ENCODE data around the gene CASTOR1.

The CASTOR1 gene

GRCh38 chr22:30247974-30248373 is 41.3 kb downstream of the CASTOR1 start:
- H3K4me3 ChIP-seq (ENCODE audit: low read length) = no peak overlapping the region
- TF ChIP-seq EZH2phosphoT487 (IDR thresholded peaks at IDR 0.05; ENCODE audit: low read depth) (no peak), CTCF (IDR thresholded peaks at IDR 0.05; ENCODE audit: low read depth, low read length) (no peak)
- H3K9ac ChIP-seq (ENCODE audit: low read length) = no peak overlapping the region
- no peaks in the 10 kb centered on the region for H3K79me2 ChIP-seq (ENCODE audit: low read length)
- no peaks in the 10 kb centered on the region for H3K9me3 ChIP-seq (ENCODE audit: insufficient read depth, low read length)
- H3K4me1 ChIP-seq (ENCODE audit: low read length) = peaks cover 32% of the 10 kb centered on the region
- peaks cover 24% of the 10 kb centered on the region for H3K27me3 ChIP-seq (ENCODE audit: low read depth, low read length)
- H3K36me3 ChIP-seq (replicated peaks; ENCODE audit: low read depth, low read length) = no peaks in the 10 kb centered on the region
- no peak overlapping the region for H2AFZ ChIP-seq (ENCODE audit: low read depth, low read length)
- no peak overlapping the region for H3K4me2 ChIP-seq (ENCODE audit: low read length)
- H3K27ac ChIP-seq (ENCODE audit: low read length) = no peak overlapping the region
- no peaks in the 10 kb centered on the region for H4K20me1 ChIP-seq (ENCODE audit: insufficient read depth, low read length)

- Histone ChIP-seq H3K4me2 (ENCODE audit: low read length) (peak overlapping the region; percentile 83; the same call in 1 of the 2 replicates), H4K20me1 (ENCODE audit: insufficient read depth, low read length) (no peaks in the 10 kb centered on the region), H3K36me3 (replicated peaks; ENCODE audit: low read depth, low read length) (no peaks in the 10 kb centered on the region), H3K79me2 (ENCODE audit: low read length) (no peaks in the 10 kb centered on the region), H3K4me3 (ENCODE audit: low read length) (no peak overlapping the region), H3K27me3 (ENCODE audit: low read depth, low read length) (peaks cover 24% of the 10 kb centered on the region), H3K9me3 (ENCODE audit: insufficient read depth, low read length) (no peaks in the 10 kb centered on the region), H3K9ac (ENCODE audit: low read length) (no peak overlapping the region), H3K4me1 (ENCODE audit: low read length) (peaks cover 28% of the 10 kb centered on the region), H2AFZ (ENCODE audit: low read depth, low read length) (no peak overlapping the region), H3K27ac (ENCODE audit: low read length) (no peak overlapping the region)
- TF ChIP-seq EZH2phosphoT487 (IDR thresholded peaks at IDR 0.05; ENCODE audit: low read depth) = no peak
- TF ChIP-seq CTCF (IDR thresholded peaks at IDR 0.05; ENCODE audit: low read depth, low read length) = no peak
These were observed 41.7 kb downstream of the CASTOR1 start for GRCh38 chr22:30247561-30247960.

- Histone ChIP-seq H3K4me2 (ENCODE audit: low read length) (peak overlapping the region; percentile 83), H3K4me1 (ENCODE audit: low read length) (peaks cover 21% of the 10 kb centered on the region), H3K27me3 (ENCODE audit: low read depth, low read length) (peaks cover 24% of the 10 kb centered on the region), H2AFZ (ENCODE audit: low read depth, low read length) (peak overlapping the region; percentile 80; the same call in 1 of the 2 replicates), H3K4me3 (ENCODE audit: low read length) (peak overlapping the region; percentile 76), H3K9ac (ENCODE audit: low read length) (peak overlapping the region; percentile 49), H3K36me3 (replicated peaks; ENCODE audit: low read depth, low read length) (no peaks in the 10 kb centered on the region), H3K9me3 (ENCODE audit: insufficient read depth, low read length) (no peaks in the 10 kb centered on the region), H4K20me1 (ENCODE audit: insufficient read depth, low read length) (no peaks in the 10 kb centered on the region), H3K27ac (ENCODE audit: low read length) (no peak overlapping the region), H3K79me2 (ENCODE audit: low read length) (no peaks in the 10 kb centered on the region)
- TF ChIP-seq EZH2phosphoT487 (IDR thresholded peaks at IDR 0.05; ENCODE audit: low read depth) (no peak), CTCF (IDR thresholded peaks at IDR 0.05; ENCODE audit: low read depth, low read length) (no peak)
These were observed 42.4 kb downstream of the CASTOR1 start for GRCh38 chr22:30246814-30247376.

- H3K4me1 ChIP-seq (ENCODE audit: low read length) = peaks cover 24% of the 10 kb centered on the region
- H3K27ac ChIP-seq (ENCODE audit: low read length) = no peak within 1 kb of the TSS
- H3K4me2 ChIP-seq (ENCODE audit: low read length) = peak within 1 kb of the TSS; percentile 83
- no peaks in the 10 kb centered on the region for H3K79me2 ChIP-seq (ENCODE audit: low read length)
- H3K9me3 ChIP-seq (ENCODE audit: insufficient read depth, low read length) = no peaks in the 10 kb centered on the region
- H3K4me3 ChIP-seq (ENCODE audit: low read length) = peak within 1 kb of the TSS; percentile 76
- H2AFZ ChIP-seq (ENCODE audit: low read depth, low read length) = peak within 1 kb of the TSS; percentile 80
- peak within 1 kb of the TSS; percentile 49 for H3K9ac ChIP-seq (ENCODE audit: low read length)
- H3K27me3 ChIP-seq (ENCODE audit: low read depth, low read length) = peaks cover 24% of the 10 kb centered on the region
- no peaks in the 10 kb centered on the region for H3K36me3 ChIP-seq (replicated peaks; ENCODE audit: low read depth, low read length)
- H4K20me1 ChIP-seq (ENCODE audit: insufficient read depth, low read length) = no peaks in the 10 kb centered on the region
- peak; percentile 34; the same call in 1 of the 2 replicates for TF ChIP-seq CTCF (IDR thresholded peaks at IDR 0.05; ENCODE audit: low read depth, low read length)
- no peak for TF ChIP-seq EZH2phosphoT487 (IDR thresholded peaks at IDR 0.05; ENCODE audit: low read depth)
These were observed 43.1 kb downstream of the CASTOR1 start, which contains the start of gene LIF for GRCh38 chr22:30245985-30246813. Gene LIF, minus strand, starts transcription at chr22:30246759. Its CDS starts 64 bp downstream, at chr22:30246695.
